Keratinocyte (primary cell): Measurements from ENCODE around the gene SEC62. TPM values are rescaled to one million over a fixed set of nuclear protein-coding genes. Genes with fewer than 3 reads are reported as not detected.

Source experiments
- DNase-seq: peaks from one replicate; pipeline ENCODE4 v3.0.0-alpha.2; 2011; ENCODE audit warnings: low read depth, missing footprints, low spot score
- FAIRE-seq: peaks from 2 replicates; lab custom pipeline; 2011; peaks lifted over from hg19 to GRCh38; lab: Jason Lieb, UNC
- H2AFZ ChIP-seq: 2 replicates; pipeline ENCODE4 v1.6.0; 2012; ENCODE audit warnings: low read length, control low read depth, inconsistent platforms; ENCODE audit not compliant: control insufficient read depth
- H3K27ac ChIP-seq: 2 replicates; pipeline ENCODE4 v1.5.1; 2011; ENCODE audit warnings: low read length; ENCODE audit not compliant: control insufficient read depth, insufficient read depth
- H3K27me3 ChIP-seq: 3 replicates; pipeline ENCODE4 v1.6.0; 2011; ENCODE audit warnings: low read length; ENCODE audit not compliant: control insufficient read depth, insufficient read depth; ENCODE audit errors: extremely low read depth
- H3K36me3 ChIP-seq, 2 experiments: 2 replicates in 1 of 2; 3 replicates in 1 of 2; pipeline ENCODE4 v1.5.1; 2011; ENCODE audit warnings: low read length in 2 of 2, mild to moderate bottlenecking in 1 of 2; ENCODE audit not compliant: control insufficient read depth in 2 of 2, insufficient read depth in 2 of 2; ENCODE audit errors: extremely low read depth in 1 of 2
- H3K4me1 ChIP-seq: 3 replicates; pipeline ENCODE4 v1.5.1; 2011; ENCODE audit warnings: low read length; ENCODE audit not compliant: control insufficient read depth, insufficient read depth; ENCODE audit errors: extremely low read depth
- H3K4me2 ChIP-seq: 3 replicates; pipeline ENCODE4 v1.6.0; 2011; ENCODE audit warnings: low read depth, low read length; ENCODE audit not compliant: control insufficient read depth, insufficient read depth; ENCODE audit errors: extremely low read depth
- H3K4me3 ChIP-seq, 3 experiments: fragments of 200-600 bp in 1 of 3; sonication (generic) in 1 of 3; 2 replicates in 2 of 3; 3 replicates in 1 of 3; pipeline ENCODE4 v1.5.1; 2011 to 2016; ENCODE audit warnings: low read length in 3 of 3, mild to moderate bottlenecking in 3 of 3, control low read depth in 2 of 3, inconsistent platforms in 1 of 3, low read depth in 1 of 3, mixed read lengths in 1 of 3, mixed run types in 1 of 3, moderate library complexity in 1 of 3; ENCODE audit not compliant: control insufficient read depth in 2 of 3, insufficient read depth in 2 of 3; ENCODE audit errors: extremely low read depth in 1 of 3
- H3K79me2 ChIP-seq: 2 replicates; pipeline ENCODE4 v1.6.0; 2012; ENCODE audit warnings: low read length; ENCODE audit not compliant: control insufficient read depth, insufficient read depth
- H3K9ac ChIP-seq: 3 replicates; pipeline ENCODE4 v1.6.0; 2011; ENCODE audit warnings: low read length; ENCODE audit not compliant: control insufficient read depth, insufficient read depth; ENCODE audit errors: extremely low read depth
- H3K9me1 ChIP-seq: 3 replicates; pipeline ENCODE4 v1.6.0; 2011; ENCODE audit warnings: low read length; ENCODE audit not compliant: control insufficient read depth, insufficient read depth; ENCODE audit errors: extremely low read depth
- H3K9me3 ChIP-seq: 2 replicates; pipeline ENCODE4 v1.5.1; 2012; ENCODE audit warnings: low read depth, low read length; ENCODE audit not compliant: control insufficient read depth
- H4K20me1 ChIP-seq: 3 replicates; pipeline ENCODE4 v1.6.0; 2011; ENCODE audit warnings: low read length; ENCODE audit not compliant: control insufficient read depth, insufficient read depth; ENCODE audit errors: extremely low read depth
- EZH2 ChIP-seq: IDR thresholded peaks from one replicate; pipeline ENCODE4 v1.6.1; 2012; ENCODE audit warnings: inconsistent platforms, mild to moderate bottlenecking, low read length, moderate library complexity
- dilution Hi-C: fragments of 300-500 bp; cut with MboI; formaldehyde crosslinking; loops from one replicate; pipeline ENCODE4 v1.7.0; 2020; ENCODE audit warnings: low sequenced_read_pairs; ENCODE audit not compliant: extremely low pct_ligation_motif_present
- polyA plus RNA-seq, 5 experiments: library from polyadenylated mRNA; depleted of rRNA in 3 of 5; stranded (reverse) in 3 of 5; stranded (forward) in 1 of 5; unstranded in 1 of 5; fragments of >200 nt; gene quantifications; 1 replicate in 1 of 5; 2 replicates in 3 of 5; 3 replicates in 1 of 5; pipeline versions ENCODE4 v1.2.1 to v1.2.3, GENCODE V29; 2011 to 2012; ENCODE audit warnings: missing spikeins in 2 of 5, low read depth in 1 of 5, low replicate concordance in 1 of 5
- TF ChIP-seq, protein P1 (sequence below), 3 experiments: IDR thresholded peaks in 1 of 3; conservative IDR thresholded peaks in 1 of 3; optimal IDR thresholded peaks in 1 of 3; 2 replicates in 2 of 3; 3 replicates in 1 of 3; pipeline versions ENCODE3 to v1.5.1; 2011; ENCODE audit warnings: low read length in 3 of 3, mild to moderate bottlenecking in 3 of 3, moderate library complexity in 2 of 3, control low read depth in 1 of 3, inconsistent platforms in 1 of 3; ENCODE audit not compliant: insufficient read depth in 2 of 3; ENCODE audit errors: extremely low read depth in 1 of 3

SEC62 gene
- polyA plus RNA-seq, 1 donor (not counting 4 experiments of a cell fraction or from before 2014, with no cell fraction given) = 63.3 TPM

DNA sequence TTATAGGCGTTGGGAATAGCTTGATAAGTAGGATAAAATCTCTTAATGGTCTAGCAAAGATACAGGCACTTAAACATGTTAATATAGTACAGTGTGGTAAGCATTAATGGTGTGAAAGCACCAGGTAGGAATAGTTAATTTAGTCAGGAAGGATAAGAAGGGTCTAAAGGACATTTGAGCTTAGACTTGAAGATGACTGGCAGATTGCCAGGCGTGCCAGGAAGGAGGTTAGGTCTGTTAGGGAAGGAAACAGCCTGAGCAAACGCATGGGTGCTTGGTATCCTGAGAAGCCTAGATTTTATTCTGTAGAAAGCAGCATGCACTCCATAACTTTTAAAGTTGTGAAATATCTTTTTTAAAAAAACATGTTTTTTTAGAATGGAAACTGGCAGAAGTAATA is 17.7 kb downstream of the SEC62 start:
- Histone ChIP-seq H3K4me2 (no peak overlapping the region), H3K79me2 (no peaks in the 10 kb centered on the region), H3K36me3 (peaks cover 6 to 12% of the 10 kb centered on the region in 2 experiments), H2AFZ (no peak overlapping the region), H3K27ac (no peak overlapping the region), H3K9ac (no peak overlapping the region), H3K9me1 (no peaks in the 10 kb centered on the region), H3K9me3 (no peaks in the 10 kb centered on the region), H3K27me3 (no peaks in the 10 kb centered on the region), H3K4me3 (no peak overlapping the region), H3K4me1 (no peaks in the 10 kb centered on the region), H4K20me1 (no peaks in the 10 kb centered on the region)
- dilution Hi-C loops = no loop called here
- TF ChIP-seq, protein P1, sequence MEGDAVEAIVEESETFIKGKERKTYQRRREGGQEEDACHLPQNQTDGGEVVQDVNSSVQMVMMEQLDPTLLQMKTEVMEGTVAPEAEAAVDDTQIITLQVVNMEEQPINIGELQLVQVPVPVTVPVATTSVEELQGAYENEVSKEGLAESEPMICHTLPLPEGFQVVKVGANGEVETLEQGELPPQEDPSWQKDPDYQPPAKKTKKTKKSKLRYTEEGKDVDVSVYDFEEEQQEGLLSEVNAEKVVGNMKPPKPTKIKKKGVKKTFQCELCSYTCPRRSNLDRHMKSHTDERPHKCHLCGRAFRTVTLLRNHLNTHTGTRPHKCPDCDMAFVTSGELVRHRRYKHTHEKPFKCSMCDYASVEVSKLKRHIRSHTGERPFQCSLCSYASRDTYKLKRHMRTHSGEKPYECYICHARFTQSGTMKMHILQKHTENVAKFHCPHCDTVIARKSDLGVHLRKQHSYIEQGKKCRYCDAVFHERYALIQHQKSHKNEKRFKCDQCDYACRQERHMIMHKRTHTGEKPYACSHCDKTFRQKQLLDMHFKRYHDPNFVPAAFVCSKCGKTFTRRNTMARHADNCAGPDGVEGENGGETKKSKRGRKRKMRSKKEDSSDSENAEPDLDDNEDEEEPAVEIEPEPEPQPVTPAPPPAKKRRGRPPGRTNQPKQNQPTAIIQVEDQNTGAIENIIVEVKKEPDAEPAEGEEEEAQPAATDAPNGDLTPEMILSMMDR (optimal IDR thresholded peaks at IDR 0.05 in 1 of 3, IDR thresholded peaks at IDR 0.05 in 1 of 3, conservative IDR thresholded peaks at IDR 0.05 in 1 of 3; ENCODE audit: extremely low read depth in 1 of 3, insufficient read depth in 2 of 3, low read length in 3 of 3) = no peak
- TF ChIP-seq EZH2 = no peak
- FAIRE-seq (no peak), DNase-seq (no peak)

DNA sequence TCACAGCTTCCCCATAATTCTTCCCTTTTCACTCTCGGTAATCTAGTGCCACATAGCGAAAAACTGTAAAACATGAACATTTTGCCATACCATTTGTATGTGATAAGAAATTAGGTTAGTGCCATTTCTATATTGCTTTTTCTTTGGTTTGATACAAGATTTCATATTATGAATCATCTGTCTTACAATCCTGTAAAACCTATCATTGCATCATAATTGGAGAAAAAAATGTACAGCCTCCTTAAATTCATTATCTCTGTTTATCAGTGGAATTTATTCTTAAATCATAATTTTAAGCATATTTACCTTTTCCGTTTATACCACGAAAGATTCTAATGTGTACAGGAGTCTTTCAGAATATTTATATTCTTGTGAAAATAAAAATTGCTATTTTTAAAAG is 23.8 kb downstream of the SEC62 start:
- no peaks in the 10 kb centered on the region for H4K20me1 ChIP-seq
- H3K4me2 ChIP-seq = no peak overlapping the region
- no peaks in the 10 kb centered on the region for H3K4me1 ChIP-seq
- no peak for TF ChIP-seq EZH2
- TF ChIP-seq, protein P1 (optimal IDR thresholded peaks at IDR 0.05 in 1 of 3, IDR thresholded peaks at IDR 0.05 in 1 of 3, conservative IDR thresholded peaks at IDR 0.05 in 1 of 3; ENCODE audit: extremely low read depth in 1 of 3, insufficient read depth in 2 of 3, low read length in 3 of 3) = no peak
- DNase-seq (no peak), FAIRE-seq (no peak)
- no peaks in the 10 kb centered on the region for H3K27me3 ChIP-seq
- dilution Hi-C loops = no loop called here
- H3K9ac ChIP-seq = no peak overlapping the region
- H3K27ac ChIP-seq = peak overlapping the region; percentile 20
- no peaks in the 10 kb centered on the region for H3K9me1 ChIP-seq
- H3K79me2 ChIP-seq = no peaks in the 10 kb centered on the region
- H3K9me3 ChIP-seq = no peaks in the 10 kb centered on the region
- H3K4me3 ChIP-seq = no peak overlapping the region
- H3K36me3 ChIP-seq = peaks cover 4 to 5% of the 10 kb centered on the region in 2 experiments
- no peak overlapping the region for H2AFZ ChIP-seq
